ENCODE measurements around the gene MGAT4B. TPM values are rescaled to one million over a fixed set of nuclear protein-coding genes. Genes with fewer than 3 reads are reported as not detected.

MGAT4B gene
- total and polyA plus RNA-seq, 2 of the 4 experiments (the other 2 are of a cell fraction) = 73.7 to 155 TPM

DNA sequence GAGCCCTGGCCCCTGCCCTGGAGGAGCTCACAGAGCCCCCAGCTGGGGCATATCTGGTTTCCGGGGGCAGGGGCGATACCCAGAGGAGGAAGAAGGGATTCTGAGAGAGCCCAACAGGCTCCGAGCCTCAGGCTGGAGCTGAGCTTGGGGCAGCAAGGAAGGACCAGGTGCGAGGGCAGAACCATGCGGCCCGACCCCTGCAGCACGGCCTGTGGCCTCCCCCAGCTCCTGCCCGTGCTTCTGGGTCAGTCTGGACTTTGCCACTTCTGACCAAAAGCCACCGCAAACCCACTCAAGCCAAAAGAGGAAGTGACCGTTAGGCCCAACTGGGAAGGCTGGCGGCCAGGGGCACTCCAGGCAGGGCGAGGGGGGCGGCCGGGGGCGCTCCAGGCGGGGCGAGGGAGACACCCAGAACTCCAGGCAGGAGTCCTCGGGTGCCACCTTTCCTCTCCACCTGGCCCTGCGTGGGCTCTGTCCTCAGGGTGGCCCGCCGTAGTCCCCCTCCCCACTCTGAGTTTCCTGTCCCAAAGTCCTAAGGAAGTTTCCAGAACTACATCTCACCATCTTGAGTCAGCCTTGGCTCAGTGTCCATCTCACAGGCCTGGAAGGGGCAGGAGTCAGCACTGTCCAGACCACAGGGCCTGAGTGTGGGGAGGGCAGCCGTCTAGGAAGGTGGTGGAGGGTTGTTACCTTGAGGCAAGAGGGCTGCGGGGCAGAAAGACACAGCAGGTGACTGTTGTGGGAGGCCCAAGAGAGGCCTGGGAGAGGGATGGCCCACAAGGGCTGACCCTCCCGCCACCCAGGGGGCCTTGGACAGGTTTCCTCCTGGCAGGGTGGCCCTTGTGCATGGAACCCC, 13.8 kb downstream of the MGAT4B start:
- Histone ChIP-seq H3K14ac (replicated peaks; ENCODE audit: low read depth, low read length) (no peak overlapping the region), H3K9me1 (ENCODE audit: insufficient read depth, low read length) (no peaks in the 10 kb centered on the region), H3K9me3 (ENCODE audit: control insufficient read depth, insufficient read depth, low read length) (no peaks in the 10 kb centered on the region), H2BK15ac (ENCODE audit: low read depth, low read length) (no peak overlapping the region), H3K36me3 (ENCODE audit: control insufficient read depth, insufficient read depth, low read length) (peaks cover 11% of the 10 kb centered on the region; the same call in 1 of the 2 replicates), H4K20me1 (ENCODE audit: insufficient read depth, low read length) (0 out of 2 replicates have a peak, but pooled peaks cover 7% of the 10 kb centered on the region), H3K18ac (ENCODE audit: low read depth, low read length) (no peak overlapping the region), H3K27ac (ENCODE audit: insufficient read depth, low read length) (no peak overlapping the region), H4K8ac (ENCODE audit: low read depth in 2 of 2, low read length in 2 of 2) (no peak overlapping the region), H4K91ac (ENCODE audit: insufficient read depth, low read depth, low read length) (no peak overlapping the region), H3K23ac (ENCODE audit: low read depth, low read length) (no peak overlapping the region), H3K27me3 (ENCODE audit: control insufficient read depth, insufficient read depth, low read length) (no peaks in the 10 kb centered on the region), H3K4me1 (ENCODE audit: control insufficient read depth, insufficient read depth, low read length) (peaks cover 9% of the 10 kb centered on the region; the same call in 1 of the 2 replicates), H3K4me2 (ENCODE audit: low read depth, low read length) (no peak overlapping the region), H3K4ac (ENCODE audit: low read depth, low read length) (no peak overlapping the region), H3K4me3 (ENCODE audit: insufficient read depth, low read depth, low read length) (no peak overlapping the region), H4K5ac (ENCODE audit: low read depth, low read length) (no peak overlapping the region), H2AK5ac (ENCODE audit: low read depth, low read length) (peak overlapping the region; percentile 1; the same call in 1 of the 2 replicates), H3K9ac (ENCODE audit: low read depth, low read length) (no peak overlapping the region), H3K79me1 (ENCODE audit: low read depth in 1 of 2, low read length in 2 of 2) (no peaks in the 10 kb centered on the region), H2BK20ac (ENCODE audit: low read depth, low read length) (no peak overlapping the region), H2AK9ac (replicated peaks; ENCODE audit: low read depth, low read length, poor library complexity) (no peak overlapping the region), H2AFZ (replicated peaks; ENCODE audit: low read length, poor library complexity) (no peak overlapping the region), H2BK5ac (ENCODE audit: low read depth, low read length, poor library complexity, severe bottlenecking) (no peak overlapping the region), H3K56ac (ENCODE audit: extremely low read depth, insufficient read depth, low read length) (no peak overlapping the region), H2BK120ac (ENCODE audit: low read depth, low read length) (no peak overlapping the region)
- intact Hi-C loops (cut with micrococcal nuclease) (no loop called here), in situ Hi-C loops (cut with MboI; ENCODE audit: low sequenced_read_pairs) (no loop called here), dilution Hi-C loops (cut with HindIII; ENCODE audit: low sequenced_read_pairs, unreplicated experiment) (no loop called here)
- CTCF ChIA-PET = no interaction called here
- POLR2A ChIA-PET (ENCODE audit: unreplicated experiment) = interaction anchor here (1.0 kb wide), 1 partner anchor 35 kb away, joined by 3 read pairs; no protein-coding TSS in a partner anchor
- WGBS, 2 experiments (ENCODE audit: extremely low coverage in 2 of 2, insufficient read length in 1 of 2) = 94% methylated on average over 10 of the region's 24 CpGs; no CpG with 5 or more reads in 1 of the 2 experiments
- no TSS peak for BruUV-seq (replicated peaks)
- no peak for ATAC-seq (ENCODE audit: low read depth)
- DNase-seq = no peak
- no peak for TF ChIP-seq RCOR1 (IDR thresholded peaks at IDR 0.05; ENCODE audit: insufficient replicate concordance, low read length)
- TF ChIP-seq SMC3 (IDR thresholded peaks at IDR 0.05; ENCODE audit: low read depth, low read length) = no peak
- TF ChIP-seq MAFK (IDR thresholded peaks at IDR 0.05; ENCODE audit: low read depth, low read length) = no peak
- no peak for TF ChIP-seq POLR2A (IDR thresholded peaks at IDR 0.05; ENCODE audit: low read depth, low read length)
- no peak for TF ChIP-seq ELK1 (IDR thresholded peaks at IDR 0.05; ENCODE audit: borderline replicate concordance, low read depth, low read length)
- TF ChIP-seq MXI1 (IDR thresholded peaks at IDR 0.05; ENCODE audit: borderline replicate concordance, low read depth, low read length) = no peak
- no peak for TF ChIP-seq FOS (IDR thresholded peaks at IDR 0.05; ENCODE audit: low read depth, low read length)
- TF ChIP-seq USF2 (IDR thresholded peaks at IDR 0.05; ENCODE audit: low read depth, low read length) = no peak
- no peak for TF ChIP-seq RFX5 (IDR thresholded peaks at IDR 0.05; ENCODE audit: low read depth, low read length)
- TF ChIP-seq RAD21 (IDR thresholded peaks at IDR 0.05; ENCODE audit: low read length) = no peak
- no peak for TF ChIP-seq MAZ (IDR thresholded peaks at IDR 0.05; ENCODE audit: borderline replicate concordance, low read depth, low read length)
- no peak for TF ChIP-seq NFE2L2 (IDR thresholded peaks at IDR 0.05; ENCODE audit: low read depth, low read length)
- TF ChIP-seq CHD1 (IDR thresholded peaks at IDR 0.05; ENCODE audit: low read depth, low read length) = no peak
- TF ChIP-seq, protein P1, sequence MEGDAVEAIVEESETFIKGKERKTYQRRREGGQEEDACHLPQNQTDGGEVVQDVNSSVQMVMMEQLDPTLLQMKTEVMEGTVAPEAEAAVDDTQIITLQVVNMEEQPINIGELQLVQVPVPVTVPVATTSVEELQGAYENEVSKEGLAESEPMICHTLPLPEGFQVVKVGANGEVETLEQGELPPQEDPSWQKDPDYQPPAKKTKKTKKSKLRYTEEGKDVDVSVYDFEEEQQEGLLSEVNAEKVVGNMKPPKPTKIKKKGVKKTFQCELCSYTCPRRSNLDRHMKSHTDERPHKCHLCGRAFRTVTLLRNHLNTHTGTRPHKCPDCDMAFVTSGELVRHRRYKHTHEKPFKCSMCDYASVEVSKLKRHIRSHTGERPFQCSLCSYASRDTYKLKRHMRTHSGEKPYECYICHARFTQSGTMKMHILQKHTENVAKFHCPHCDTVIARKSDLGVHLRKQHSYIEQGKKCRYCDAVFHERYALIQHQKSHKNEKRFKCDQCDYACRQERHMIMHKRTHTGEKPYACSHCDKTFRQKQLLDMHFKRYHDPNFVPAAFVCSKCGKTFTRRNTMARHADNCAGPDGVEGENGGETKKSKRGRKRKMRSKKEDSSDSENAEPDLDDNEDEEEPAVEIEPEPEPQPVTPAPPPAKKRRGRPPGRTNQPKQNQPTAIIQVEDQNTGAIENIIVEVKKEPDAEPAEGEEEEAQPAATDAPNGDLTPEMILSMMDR (conservative IDR thresholded peaks at IDR 0.05; ENCODE audit: low read depth, low read length) = no peak
- no peak for TF ChIP-seq BHLHE40 (IDR thresholded peaks at IDR 0.05; ENCODE audit: low read depth, low read length)

All from IMR-90 (cell line).